Breast epithelium (tissue), 4 donors: ENCODE results near the gene IPCEF1. TPM values are rescaled to one million over a fixed set of nuclear protein-coding genes. Genes with fewer than 3 reads are reported as not detected.

Experiments used
- DNase-seq, 2 donors: peaks; one replicate each; pipeline ENCODE4 v3.0.0-alpha.2; 2019; ENCODE audit warnings: low spot score in 2 of 2
- H3K27ac ChIP-seq, 2 donors: fragments of 200-600 bp; sonication (generic) in 1 of 2; one replicate each; pipeline ENCODE4 v1.5.1; 2016 to 2019; ENCODE audit warnings: mild to moderate bottlenecking in 1 of 2
- H3K27me3 ChIP-seq, 2 donors: fragments of 200-600 bp; sonication (generic) in 1 of 2; one replicate each; pipeline versions ENCODE4 v1.5.1 to v1.6.0; 2017 to 2019; ENCODE audit warnings: control low read depth in 1 of 2, mild to moderate bottlenecking in 1 of 2
- H3K36me3 ChIP-seq: fragments of 200-600 bp; one replicate; pipeline ENCODE4 v1.5.1; 2019
- H3K4me1 ChIP-seq, 2 donors: fragments of 200-600 bp; sonication (generic); one replicate each; pipeline ENCODE4 v1.5.1; 2016 to 2019; ENCODE audit warnings: control low read depth in 1 of 2
- H3K4me3 ChIP-seq, 3 donors: fragments of 200-600 bp; sonication (generic); 1 replicate in 2 of 3; 2 replicates in 1 of 3; pipeline ENCODE4 v1.5.1; 2016 to 2019; ENCODE audit warnings: mild to moderate bottlenecking in 3 of 3, moderate library complexity in 2 of 3
- H3K9me3 ChIP-seq, 2 donors: fragments of 200-600 bp; sonication (generic) in 1 of 2; one replicate each; pipeline ENCODE4 v1.5.1; 2016 to 2019; ENCODE audit warnings: control low read depth in 1 of 2
- CTCF ChIP-seq, 3 donors: fragments of 450-650 bp; IDR thresholded peaks; one replicate each; pipeline ENCODE4 v1.5.1; 2016 to 2017; ENCODE audit warnings: antibody characterized with exemption in 3 of 3, mild to moderate bottlenecking in 3 of 3, moderate library complexity in 3 of 3
- POLR2A ChIP-seq: fragments of 450-650 bp; IDR thresholded peaks from one replicate; pipeline ENCODE4 v1.6.1; 2016; ENCODE audit warnings: antibody characterized with exemption, mild to moderate bottlenecking, moderate library complexity
- POLR2AphosphoS5 ChIP-seq, 3 donors: sonication (generic); formaldehyde crosslinking; IDR thresholded peaks; one replicate each; pipeline ENCODE4 v1.6.1; 2017; ENCODE audit warnings: antibody characterized with exemption in 3 of 3
- intact Hi-C: fragments of 100-400 bp; cut with DNase I; formaldehyde crosslinking; loops from one replicate; pipeline ENCODE4 v1.15.1; 2023; ENCODE audit warnings: low total_unique reads
- total RNA-seq, 3 donors: library from RNA; depleted of rRNA; stranded (reverse); fragments of >200 nt; gene quantifications; one replicate each; pipeline ENCODE4 v1.1.0, GENCODE V29; 2016

IPCEF1 gene
- total RNA-seq, 3 donors from 2014 or later: 3.7 to 6.7 (median 5.6) TPM

- TF ChIP-seq CTCF (IDR thresholded peaks at IDR 0.05) (no peak), POLR2AphosphoS5 (IDR thresholded peaks at IDR 0.05) (no peak), POLR2A (no peak)
- no peaks in the 10 kb centered on the region for H3K4me1 ChIP-seq
- no peak for DNase-seq
- intact Hi-C loops: no loop called here
- no peaks in the 10 kb centered on the region for H3K36me3 ChIP-seq
- H3K27me3 ChIP-seq: no peaks in the 10 kb centered on the region
- H3K4me3 ChIP-seq: no peak overlapping the region
- H3K27ac ChIP-seq: no peak overlapping the region
- H3K9me3 ChIP-seq: no peaks in the 10 kb centered on the region
These were observed 138.3 kb downstream of the IPCEF1 start for GRCh38 chr6:154218301-154218700.

GRCh38 chr6:154213782-154214181 is 142.8 kb downstream of the IPCEF1 start:
- TF ChIP-seq POLR2AphosphoS5 (IDR thresholded peaks at IDR 0.05) (no peak), POLR2A (no peak), CTCF (IDR thresholded peaks at IDR 0.05) (no peak)
- H3K27ac ChIP-seq: no peak overlapping the region
- H3K4me1 ChIP-seq: no peaks in the 10 kb centered on the region
- no peaks in the 10 kb centered on the region for H3K36me3 ChIP-seq
- no peaks in the 10 kb centered on the region for H3K9me3 ChIP-seq
- intact Hi-C loops: no loop called here
- no peak overlapping the region for H3K4me3 ChIP-seq
- H3K27me3 ChIP-seq: no peaks in the 10 kb centered on the region
- DNase-seq: no peak

DNA sequence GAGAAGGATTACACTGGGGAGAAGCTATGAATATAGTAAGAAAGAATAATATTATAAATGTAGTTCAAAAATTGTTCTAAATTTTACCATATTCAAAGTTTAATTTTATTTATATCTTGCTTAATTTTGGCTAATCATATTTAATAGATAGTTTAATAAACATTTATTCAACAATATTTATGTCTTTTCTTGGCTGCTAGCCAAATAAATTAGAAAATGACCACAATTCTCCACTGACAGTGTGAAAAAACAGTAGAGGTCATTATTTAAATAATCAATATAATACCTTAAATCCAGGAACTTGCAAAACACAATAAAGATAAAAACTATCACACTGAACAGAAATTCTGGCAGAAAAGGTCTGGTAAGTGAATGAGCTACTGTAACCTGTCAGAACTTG is 145.9 kb downstream of the IPCEF1 start:
- no peaks in the 10 kb centered on the region for H3K4me1 ChIP-seq
- no peak overlapping the region for H3K27ac ChIP-seq
- H3K36me3 ChIP-seq: no peaks in the 10 kb centered on the region
- no peaks in the 10 kb centered on the region for H3K9me3 ChIP-seq
- no peak for TF ChIP-seq POLR2AphosphoS5 (IDR thresholded peaks at IDR 0.05)
- no peak for TF ChIP-seq CTCF (IDR thresholded peaks at IDR 0.05)
- TF ChIP-seq POLR2A: no peak
- intact Hi-C loops: no loop called here
- no peak overlapping the region for H3K4me3 ChIP-seq
- no peaks in the 10 kb centered on the region for H3K27me3 ChIP-seq
- DNase-seq: no peak

- no peak for DNase-seq
- H3K9me3 ChIP-seq: no peaks in the 10 kb centered on the region
- H3K4me3 ChIP-seq: no peak overlapping the region
- TF ChIP-seq CTCF (IDR thresholded peaks at IDR 0.05) (no peak), POLR2AphosphoS5 (IDR thresholded peaks at IDR 0.05) (no peak), POLR2A (no peak)
- H3K27me3 ChIP-seq: no peaks in the 10 kb centered on the region
- no peaks in the 10 kb centered on the region for H3K4me1 ChIP-seq
- no peaks in the 10 kb centered on the region for H3K36me3 ChIP-seq
- no peak overlapping the region for H3K27ac ChIP-seq
- intact Hi-C loops: no loop called here
These were observed 147.0 kb downstream of the IPCEF1 start for GRCh38 chr6:154209555-154209954.

DNA sequence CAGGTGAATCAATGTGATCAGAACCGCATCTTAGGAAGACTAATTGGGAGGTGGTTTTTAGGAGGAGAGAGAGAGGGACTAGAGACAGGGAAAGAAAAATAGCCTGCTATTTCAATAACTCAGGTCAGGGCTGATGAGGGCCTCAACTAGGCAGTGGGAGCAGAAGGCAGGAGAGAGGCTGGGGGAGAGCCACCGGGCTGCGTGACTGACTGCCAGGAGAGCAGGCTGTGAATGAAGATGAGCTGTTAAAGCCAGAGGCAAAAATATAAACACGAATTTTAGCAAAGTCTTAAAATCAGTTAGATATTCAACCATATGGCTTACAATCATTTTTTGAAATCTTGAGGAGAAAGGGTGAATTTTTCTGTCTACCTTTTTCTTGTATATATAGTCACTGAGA is 149.6 kb downstream of the IPCEF1 start:
- H3K27me3 ChIP-seq: no peaks in the 10 kb centered on the region
- intact Hi-C loops: no loop called here
- no peak for DNase-seq
- no peak overlapping the region for H3K4me3 ChIP-seq
- no peak overlapping the region for H3K27ac ChIP-seq
- H3K9me3 ChIP-seq: no peaks in the 10 kb centered on the region
- no peaks in the 10 kb centered on the region for H3K4me1 ChIP-seq
- TF ChIP-seq POLR2AphosphoS5 (IDR thresholded peaks at IDR 0.05): no peak
- no peak for TF ChIP-seq POLR2A
- no peak for TF ChIP-seq CTCF (IDR thresholded peaks at IDR 0.05)
- no peaks in the 10 kb centered on the region for H3K36me3 ChIP-seq
